ENCODE results near the gene NECAB3.
"Not testable (repeated sequence)": the region's sequence is repeated elsewhere in the genome, so short reads cannot be mapped to it uniquely, and the experiment has no call there.

The NECAB3 gene

DNA sequence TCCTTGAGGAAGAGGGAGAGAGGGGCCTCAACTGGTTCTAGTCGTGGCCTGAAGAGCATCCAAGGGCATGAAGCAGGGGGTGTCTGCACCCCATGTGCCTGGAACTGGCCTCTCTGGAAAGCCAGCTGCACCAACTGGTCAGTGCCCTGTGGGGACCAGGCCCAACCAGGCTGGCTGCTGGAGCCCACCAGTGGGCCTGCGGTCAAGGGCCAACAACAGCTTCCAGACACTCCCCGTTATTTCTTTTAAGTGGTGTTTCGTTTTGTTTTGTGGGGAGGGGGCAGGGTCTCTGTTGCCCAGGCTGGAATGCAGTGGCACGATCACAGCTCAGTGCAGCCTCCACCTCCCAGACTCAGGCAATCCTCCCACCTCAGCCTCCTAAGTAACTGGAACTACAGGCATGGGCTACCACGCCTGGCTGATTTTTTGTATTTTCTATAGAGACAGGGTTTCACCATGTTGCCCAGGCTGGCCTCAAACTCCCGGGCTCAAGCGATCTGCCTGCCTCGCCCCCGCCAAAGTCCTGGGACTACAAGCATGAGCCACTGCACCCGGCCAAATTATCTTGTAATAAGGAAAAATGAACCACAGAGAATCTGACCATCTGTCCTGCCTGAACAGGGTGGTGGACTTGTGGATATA, 24.0 kb downstream of the NECAB3 start:
- no peak for DNase-seq
- no peak overlapping the region for H3K4me3 ChIP-seq (ENCODE audit: insufficient read depth, low read depth, low read length, poor library complexity, severe bottlenecking)
- no peak overlapping the region for H3K27ac ChIP-seq (ENCODE audit: insufficient read depth, low read length, poor library complexity, severe bottlenecking)
- no peaks in the 10 kb centered on the region for H3K9me3 ChIP-seq (ENCODE audit: control insufficient read depth, low read length)
- no peaks in the 10 kb centered on the region for H3K4me1 ChIP-seq (ENCODE audit: control insufficient read depth, insufficient read depth, low read length, poor library complexity, severe bottlenecking)
- H3K36me3 ChIP-seq (ENCODE audit: control insufficient read depth, insufficient read depth, low read length): peaks cover 4% of the 10 kb centered on the region
- no peaks in the 10 kb centered on the region for H3K27me3 ChIP-seq (replicated peaks; ENCODE audit: control insufficient read depth, insufficient read depth, low read length, poor library complexity, severe bottlenecking)

DNA sequence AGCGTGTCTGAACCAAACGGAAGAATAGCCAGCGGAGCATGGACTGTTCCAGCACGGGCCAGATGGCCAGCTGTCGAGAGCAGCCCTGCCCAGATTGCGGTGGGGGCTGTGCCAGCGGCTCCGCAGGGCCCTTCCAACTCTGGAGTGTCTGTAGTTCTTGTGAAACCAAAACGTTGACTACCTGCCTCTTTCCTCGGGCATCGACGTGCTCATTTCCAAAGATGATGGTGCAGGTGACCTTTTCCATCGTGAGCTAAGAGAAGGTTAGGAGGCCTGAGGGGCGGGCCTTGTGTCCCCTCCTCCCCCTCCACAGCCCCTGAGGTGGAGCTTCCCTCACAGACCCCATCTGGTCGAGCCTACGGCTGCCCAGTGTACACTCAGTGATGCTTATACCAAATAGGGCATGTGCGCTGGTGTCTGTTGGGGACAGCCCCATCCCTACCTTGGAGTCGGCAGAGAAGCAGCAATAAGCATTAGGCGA, 25.0 kb downstream of the NECAB3 start:
- Histone ChIP-seq H3K27ac (ENCODE audit: insufficient read depth, low read length, poor library complexity, severe bottlenecking) (no peak overlapping the region), H3K27me3 (replicated peaks; ENCODE audit: control insufficient read depth, insufficient read depth, low read length, poor library complexity, severe bottlenecking) (no peaks in the 10 kb centered on the region), H3K4me1 (ENCODE audit: control insufficient read depth, insufficient read depth, low read length, poor library complexity, severe bottlenecking) (no peaks in the 10 kb centered on the region), H3K9me3 (ENCODE audit: control insufficient read depth, low read length) (no peaks in the 10 kb centered on the region), H3K4me3 (ENCODE audit: insufficient read depth, low read depth, low read length, poor library complexity, severe bottlenecking) (no peak overlapping the region), H3K36me3 (ENCODE audit: control insufficient read depth, insufficient read depth, low read length) (peaks cover 14% of the 10 kb centered on the region)
- DNase-seq: no peak

DNA sequence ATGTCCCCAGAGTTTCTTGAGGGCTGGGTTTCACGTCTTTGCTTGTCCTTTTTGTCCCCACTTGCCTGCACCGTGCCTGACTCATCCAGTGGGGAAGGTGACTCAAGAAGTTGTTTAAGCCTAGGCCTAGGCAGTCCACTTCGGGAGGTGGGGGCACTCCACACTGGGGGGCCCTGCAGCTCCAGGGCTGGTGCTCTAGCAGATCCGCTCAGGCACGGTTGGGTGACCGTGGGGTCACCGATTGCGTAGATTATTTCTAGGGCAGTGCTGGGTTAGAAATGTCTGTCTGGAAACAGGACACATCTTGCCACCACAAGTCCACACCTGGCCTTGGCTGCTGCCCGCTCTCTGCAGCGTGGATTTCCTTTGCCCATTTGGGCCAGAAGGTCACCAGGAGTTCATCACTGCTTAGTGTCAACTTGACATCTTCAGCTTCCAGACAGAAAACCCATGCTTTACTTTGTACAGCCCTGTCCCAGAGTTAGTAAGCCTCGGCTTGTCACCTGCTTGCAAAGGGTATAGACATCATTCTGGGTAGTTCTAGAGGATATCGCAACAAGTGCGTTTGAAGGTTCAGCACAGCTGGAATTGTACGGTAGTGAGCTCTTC, 25.7 kb downstream of the NECAB3 start:
- no peak overlapping the region for H3K27ac ChIP-seq (ENCODE audit: insufficient read depth, low read length, poor library complexity, severe bottlenecking)
- no peaks in the 10 kb centered on the region for H3K4me1 ChIP-seq (ENCODE audit: control insufficient read depth, insufficient read depth, low read length, poor library complexity, severe bottlenecking)
- DNase-seq: no peak
- H3K4me3 ChIP-seq (ENCODE audit: insufficient read depth, low read depth, low read length, poor library complexity, severe bottlenecking): no peak overlapping the region
- no peaks in the 10 kb centered on the region for H3K27me3 ChIP-seq (replicated peaks; ENCODE audit: control insufficient read depth, insufficient read depth, low read length, poor library complexity, severe bottlenecking)
- peaks cover 17% of the 10 kb centered on the region for H3K36me3 ChIP-seq (ENCODE audit: control insufficient read depth, insufficient read depth, low read length)
- H3K9me3 ChIP-seq (ENCODE audit: control insufficient read depth, low read length): no peaks in the 10 kb centered on the region

DNA sequence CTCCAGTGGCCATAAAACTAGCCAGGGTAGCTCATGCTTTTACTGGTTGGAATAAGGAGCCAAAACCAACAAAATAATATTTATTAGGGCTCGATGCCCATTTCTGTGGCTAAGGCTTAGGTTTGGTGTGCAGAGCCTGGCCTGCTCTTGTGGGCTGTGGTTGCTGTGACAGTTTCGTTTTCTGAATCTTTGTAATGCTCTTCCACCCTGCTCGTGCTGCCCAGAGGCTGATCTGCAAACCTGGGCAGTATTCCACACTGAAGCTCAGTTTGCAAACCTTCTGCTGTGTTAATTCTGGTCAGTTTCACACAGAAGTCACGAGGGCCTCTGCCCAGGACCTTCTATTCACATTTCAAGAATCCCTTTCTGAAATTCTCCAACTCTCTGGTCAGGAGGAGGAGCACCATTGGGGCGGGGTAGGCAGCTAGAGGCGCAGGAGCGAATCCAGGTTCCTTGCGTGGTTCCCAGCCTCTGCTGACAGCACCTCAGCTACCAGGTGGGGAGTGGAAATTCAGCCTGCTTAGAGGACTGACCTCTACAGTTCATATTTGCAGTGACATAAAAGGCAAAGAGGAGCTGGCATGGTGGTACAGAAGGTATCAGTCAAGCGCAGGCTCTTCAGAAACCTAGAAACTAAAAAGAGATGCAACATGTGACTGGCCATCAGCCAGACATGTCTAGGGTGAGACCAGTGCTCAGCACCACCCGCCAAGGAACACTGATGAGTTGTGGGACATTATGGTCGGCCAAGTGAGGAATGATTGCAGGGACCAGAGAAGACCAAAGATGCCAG, 26.4 kb downstream of the NECAB3 start:
- Histone ChIP-seq H3K4me3 (ENCODE audit: insufficient read depth, low read depth, low read length, poor library complexity, severe bottlenecking) (no peak overlapping the region), H3K4me1 (ENCODE audit: control insufficient read depth, insufficient read depth, low read length, poor library complexity, severe bottlenecking) (no peaks in the 10 kb centered on the region), H3K27me3 (replicated peaks; ENCODE audit: control insufficient read depth, insufficient read depth, low read length, poor library complexity, severe bottlenecking) (no peaks in the 10 kb centered on the region), H3K36me3 (ENCODE audit: control insufficient read depth, insufficient read depth, low read length) (peaks cover 17% of the 10 kb centered on the region), H3K27ac (ENCODE audit: insufficient read depth, low read length, poor library complexity, severe bottlenecking) (no peak overlapping the region), H3K9me3 (ENCODE audit: control insufficient read depth, low read length) (no peaks in the 10 kb centered on the region)
- no peak for DNase-seq

DNA sequence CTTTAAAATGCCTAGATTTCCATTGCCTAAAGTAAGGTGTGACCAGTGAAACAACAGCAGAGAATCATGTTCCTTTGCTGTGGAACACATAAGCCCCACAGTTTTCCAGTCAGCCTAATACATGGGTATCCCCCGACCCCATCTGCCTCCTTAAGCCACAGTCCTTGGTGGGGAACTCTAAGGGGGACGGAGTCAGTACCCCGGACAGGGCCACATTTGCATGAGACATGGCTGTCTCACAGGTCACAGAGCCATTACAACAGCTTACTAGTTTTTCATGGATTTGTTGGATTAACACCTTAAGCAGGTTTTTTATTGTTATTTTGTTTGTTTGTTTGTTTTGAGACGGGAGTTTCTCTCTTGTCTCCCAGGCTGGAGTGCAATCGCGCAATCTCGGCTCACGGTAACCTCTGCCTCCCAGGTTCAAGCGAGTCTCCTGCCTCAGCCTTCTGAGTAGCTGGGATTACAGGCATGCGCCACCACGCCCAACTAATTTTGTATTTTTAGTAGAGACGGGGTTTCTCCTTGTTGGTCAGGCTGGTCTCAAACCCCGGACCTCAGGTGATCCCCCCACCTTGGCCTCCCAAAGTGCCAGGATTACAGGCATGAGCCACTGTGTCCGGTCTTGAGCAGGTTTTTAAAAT, 27.1 kb downstream of the NECAB3 start:
- not testable (repeated sequence) for H3K27ac ChIP-seq (ENCODE audit: insufficient read depth, low read length, poor library complexity, severe bottlenecking); H3K27me3 ChIP-seq (replicated peaks; ENCODE audit: control insufficient read depth, insufficient read depth, low read length, poor library complexity, severe bottlenecking)

DNA sequence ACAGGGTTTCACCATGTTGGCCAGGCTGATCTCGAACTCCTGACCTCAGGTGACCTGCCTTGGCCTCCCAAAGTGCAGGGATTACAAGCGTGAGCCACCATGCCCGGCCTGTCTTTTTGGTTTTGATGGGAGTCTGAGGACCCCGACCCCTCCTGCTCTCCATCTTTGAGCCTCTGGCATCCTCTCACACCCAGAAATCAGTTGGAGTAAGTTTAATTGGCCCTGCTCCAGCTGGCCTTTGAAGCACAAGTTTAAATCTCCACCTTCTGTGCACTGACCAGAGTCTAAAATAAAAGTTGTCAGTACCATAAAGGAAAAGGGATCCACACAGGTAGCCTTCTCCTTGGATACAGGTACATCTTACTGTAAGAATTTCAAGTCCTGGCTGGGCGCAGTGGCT, 28.0 kb downstream of the NECAB3 start:
- no peak for DNase-seq
- peaks cover 17% of the 10 kb centered on the region for H3K36me3 ChIP-seq (ENCODE audit: control insufficient read depth, insufficient read depth, low read length)
- H3K4me1 ChIP-seq (ENCODE audit: control insufficient read depth, insufficient read depth, low read length, poor library complexity, severe bottlenecking): no peaks in the 10 kb centered on the region
- H3K4me3 ChIP-seq (ENCODE audit: insufficient read depth, low read depth, low read length, poor library complexity, severe bottlenecking): no peak overlapping the region
- H3K27me3 ChIP-seq (replicated peaks; ENCODE audit: control insufficient read depth, insufficient read depth, low read length, poor library complexity, severe bottlenecking): no peaks in the 10 kb centered on the region
- H3K27ac ChIP-seq (ENCODE audit: insufficient read depth, low read length, poor library complexity, severe bottlenecking): no peak overlapping the region
- no peaks in the 10 kb centered on the region for H3K9me3 ChIP-seq (ENCODE audit: control insufficient read depth, low read length)

More for the DNA sequence above, 27.1 kb downstream of the NECAB3 start:
- H3K36me3 ChIP-seq (ENCODE audit: control insufficient read depth, insufficient read depth, low read length): peaks cover 17% of the 10 kb centered on the region
- DNase-seq; H3K9me3 ChIP-seq (ENCODE audit: control insufficient read depth, low read length); H3K4me1 ChIP-seq (ENCODE audit: control insufficient read depth, insufficient read depth, low read length, poor library complexity, severe bottlenecking); H3K4me3 ChIP-seq (ENCODE audit: insufficient read depth, low read depth, low read length, poor library complexity, severe bottlenecking): not testable (repeated sequence)

DNA sequence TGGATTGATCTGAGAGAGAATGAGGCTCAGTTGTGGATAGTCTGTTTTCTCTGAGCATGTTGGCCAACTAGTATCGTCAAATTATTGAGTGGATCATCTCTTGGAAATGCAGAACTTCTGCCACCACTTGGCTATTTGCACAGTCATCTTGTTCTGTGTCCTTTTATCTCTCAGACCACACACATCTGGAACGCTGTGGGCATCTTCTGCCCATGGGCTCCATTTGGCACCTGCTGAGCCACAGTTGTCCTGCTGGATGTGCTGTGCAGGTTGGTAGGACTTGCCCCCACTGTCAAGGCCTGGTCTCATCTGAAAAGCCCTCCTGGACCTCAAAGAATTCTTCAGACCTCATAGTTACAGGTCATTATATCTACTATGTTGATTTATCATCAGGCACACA, 28.8 kb downstream of the NECAB3 start:
- DNase-seq: no peak
- Histone ChIP-seq H3K4me3 (ENCODE audit: insufficient read depth, low read depth, low read length, poor library complexity, severe bottlenecking) (no peak overlapping the region), H3K36me3 (ENCODE audit: control insufficient read depth, insufficient read depth, low read length) (peaks cover 21% of the 10 kb centered on the region), H3K27me3 (replicated peaks; ENCODE audit: control insufficient read depth, insufficient read depth, low read length, poor library complexity, severe bottlenecking) (no peaks in the 10 kb centered on the region), H3K4me1 (ENCODE audit: control insufficient read depth, insufficient read depth, low read length, poor library complexity, severe bottlenecking) (no peaks in the 10 kb centered on the region), H3K9me3 (ENCODE audit: control insufficient read depth, low read length) (no peaks in the 10 kb centered on the region), H3K27ac (ENCODE audit: insufficient read depth, low read length, poor library complexity, severe bottlenecking) (no peak overlapping the region)

DNA sequence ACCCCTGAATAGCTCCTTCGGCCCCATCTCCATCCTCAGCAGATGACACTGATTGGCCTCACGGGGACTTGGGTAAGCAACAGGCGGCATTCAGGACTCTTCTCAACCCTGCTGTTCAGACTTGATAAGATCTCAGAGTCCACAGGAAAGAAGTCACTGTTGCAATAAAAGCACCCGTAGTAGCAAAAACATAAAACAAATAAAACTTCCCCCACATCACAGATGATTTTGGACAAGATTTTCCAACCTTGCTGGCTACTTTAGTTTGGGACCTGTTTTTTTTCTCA, 29.2 kb downstream of the NECAB3 start:
- H3K27ac ChIP-seq (ENCODE audit: insufficient read depth, low read length, poor library complexity, severe bottlenecking): no peak overlapping the region
- DNase-seq: no peak
- no peaks in the 10 kb centered on the region for H3K4me1 ChIP-seq (ENCODE audit: control insufficient read depth, insufficient read depth, low read length, poor library complexity, severe bottlenecking)
- H3K36me3 ChIP-seq (ENCODE audit: control insufficient read depth, insufficient read depth, low read length): peaks cover 25% of the 10 kb centered on the region
- H3K9me3 ChIP-seq (ENCODE audit: control insufficient read depth, low read length): no peaks in the 10 kb centered on the region
- no peak overlapping the region for H3K4me3 ChIP-seq (ENCODE audit: insufficient read depth, low read depth, low read length, poor library complexity, severe bottlenecking)
- no peaks in the 10 kb centered on the region for H3K27me3 ChIP-seq (replicated peaks; ENCODE audit: control insufficient read depth, insufficient read depth, low read length, poor library complexity, severe bottlenecking)

DNA sequence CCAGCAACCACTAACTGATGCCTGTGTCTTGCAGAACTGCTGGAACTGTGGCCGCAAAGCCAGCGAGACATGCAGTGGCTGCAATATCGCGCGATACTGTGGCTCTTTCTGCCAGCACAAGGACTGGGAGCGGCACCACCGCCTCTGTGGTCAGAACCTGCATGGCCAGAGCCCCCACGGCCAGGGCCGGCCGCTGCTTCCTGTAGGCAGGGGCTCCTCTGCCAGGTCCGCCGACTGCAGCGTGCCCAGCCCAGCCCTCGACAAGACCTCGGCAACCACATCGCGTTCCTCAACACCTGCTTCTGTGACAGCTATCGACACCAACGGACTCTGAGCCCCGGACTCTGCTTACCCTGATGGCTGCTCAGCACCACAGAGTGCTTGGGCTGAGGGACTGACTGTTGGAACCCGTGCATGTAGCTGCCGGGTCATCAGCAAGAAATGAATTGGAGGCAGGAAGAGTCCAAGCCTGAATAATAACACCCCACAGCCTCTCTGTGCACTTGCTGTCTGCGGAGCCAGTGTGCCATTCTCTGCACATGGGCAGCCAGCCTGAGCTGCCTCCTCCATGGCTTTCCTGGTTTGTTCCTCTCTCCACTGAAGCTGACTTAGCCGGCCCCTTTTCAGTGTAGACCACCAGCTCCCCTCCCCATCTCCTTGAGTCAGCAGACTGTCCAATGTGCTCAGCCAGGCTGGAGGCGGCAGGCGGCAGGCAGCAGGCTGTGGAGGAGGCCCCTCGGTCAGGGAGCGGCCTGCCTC, 29.7 kb downstream of the NECAB3 start:
- H3K9me3 ChIP-seq (ENCODE audit: control insufficient read depth, low read length): no peaks in the 10 kb centered on the region
- H3K36me3 ChIP-seq (ENCODE audit: control insufficient read depth, insufficient read depth, low read length): peaks cover 30% of the 10 kb centered on the region
- no peak overlapping the region for H3K4me3 ChIP-seq (ENCODE audit: insufficient read depth, low read depth, low read length, poor library complexity, severe bottlenecking)
- no peak for DNase-seq
- H3K4me1 ChIP-seq (ENCODE audit: control insufficient read depth, insufficient read depth, low read length, poor library complexity, severe bottlenecking): no peaks in the 10 kb centered on the region
- no peaks in the 10 kb centered on the region for H3K27me3 ChIP-seq (replicated peaks; ENCODE audit: control insufficient read depth, insufficient read depth, low read length, poor library complexity, severe bottlenecking)
- no peak overlapping the region for H3K27ac ChIP-seq (ENCODE audit: insufficient read depth, low read length, poor library complexity, severe bottlenecking)

All from effector memory CD4-positive, alpha-beta T cell (primary cell).